ENCODE measurements around the gene CFAP46.

GRCh38 chr10:132786884-132787494, 155.4 kb downstream of the CFAP46 start:
- TF ChIP-seq CTCF (IDR thresholded peaks at IDR 0.05; ENCODE audit: insufficient read depth, low read depth, low read length) (no peak), EZH2 (IDR thresholded peaks at IDR 0.05; ENCODE audit: insufficient read depth, low read length) (peak; percentile 100)

Data from astrocyte (in vitro differentiated cells and primary cell).